MCF 10A (cell line): Measurements from ENCODE around the gene IL5RA. TPM values are rescaled to one million over a fixed set of nuclear protein-coding genes. Genes with fewer than 3 reads are reported as not detected.

ENCODE experiments used
- BruUV-seq: library from RNA; stranded (reverse); fragments of 400-500 nt; replicated peaks from 2 replicates; lab custom pipeline; 2021; lab: Mats Ljungman, UMichigan
- CTCF ChIA-PET: fragments of 300-600 bp; sonication (Branson Sonifier 250); formaldehyde crosslinking; extraction: SDS; loops from one replicate; lab custom pipeline; 2021; ENCODE audit warnings: antibody characterized with exemption, inconsistent platforms; lab: Yijun Ruan, JAX
- POLR2A ChIA-PET: fragments of 300-600, 350-650 bp; sonication (Branson Sonifier 250); formaldehyde crosslinking; extraction: SDS; loops from one replicate; lab custom pipeline; 2020; ENCODE audit warnings: antibody characterized with exemption, inconsistent platforms; lab: Yijun Ruan, JAX
- DNase-seq: peaks from one replicate; pipeline ENCODE4 v3.0.0-alpha.2; 2018; ENCODE audit not compliant: unreplicated experiment
- H3K27ac Mint-ChIP-seq: one replicate; pipeline ENCODE4 v1.8.0; 2022; ENCODE audit warnings: mild to moderate bottlenecking, low read depth, mixed read lengths; ENCODE audit not compliant: unreplicated experiment
- H3K27me3 Mint-ChIP-seq: one replicate; pipeline ENCODE4 v1.8.0; 2022; ENCODE audit warnings: mixed read lengths; ENCODE audit not compliant: insufficient read depth, unreplicated experiment
- H3K36me3 Mint-ChIP-seq: one replicate; pipeline ENCODE4 v1.8.0; 2022; ENCODE audit warnings: mild to moderate bottlenecking, moderate library complexity, mixed read lengths; ENCODE audit not compliant: insufficient read depth, unreplicated experiment
- H3K4me1 Mint-ChIP-seq: one replicate; pipeline ENCODE4 v1.8.0; 2022; ENCODE audit warnings: mixed read lengths; ENCODE audit not compliant: insufficient read depth, unreplicated experiment
- H3K4me3 Mint-ChIP-seq: one replicate; pipeline ENCODE4 v1.8.0; 2022; ENCODE audit warnings: mild to moderate bottlenecking, moderate library complexity, mixed read lengths; ENCODE audit not compliant: unreplicated experiment
- H3K9me3 Mint-ChIP-seq: one replicate; pipeline ENCODE4 v1.8.0; 2022; ENCODE audit warnings: mixed read lengths; ENCODE audit not compliant: unreplicated experiment
- CTCF ChIP-seq: fragments of 200-600 bp; IDR thresholded peaks from one replicate; pipeline ENCODE4 v1.8.0; 2022; ENCODE audit warnings: antibody characterized with exemption, mild to moderate bottlenecking; ENCODE audit not compliant: unreplicated experiment
- intact Hi-C: fragments of 100-400 bp; cut with micrococcal nuclease; formaldehyde crosslinking; loops from 2 replicates; pipeline ENCODE4 v1.14.1; 2022
- total RNA-seq: library from RNA; stranded (reverse); gene quantifications from 2 replicates; pipeline ENCODE4 v1.2.3, GENCODE V29; 2022

Gene IL5RA
- total RNA-seq, 1 experiment from 2014 or later: not detected

DNA sequence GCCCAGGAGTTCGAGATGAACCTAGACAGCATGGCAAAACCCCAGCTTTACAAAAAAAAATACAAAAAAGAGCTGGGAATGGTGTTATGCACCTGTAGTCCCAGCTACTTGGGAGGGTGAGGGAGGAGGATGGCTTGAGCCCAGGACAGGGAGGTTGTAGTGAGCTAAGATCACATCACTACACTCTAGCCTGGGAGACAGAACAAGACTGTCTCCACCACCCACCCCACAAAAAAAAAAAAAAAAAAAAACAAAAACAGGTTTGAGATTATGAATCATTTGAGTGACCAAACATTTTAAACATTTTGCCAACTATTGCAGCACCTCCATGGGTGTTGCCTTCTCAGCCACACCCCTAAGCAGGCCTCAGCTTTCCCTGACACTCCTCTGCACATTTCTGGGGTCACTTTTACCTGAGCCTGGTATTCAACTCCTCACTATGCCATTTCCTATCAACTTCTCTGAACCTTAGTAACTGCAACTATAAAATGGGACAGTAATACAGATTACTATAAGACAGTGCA is 41.8 kb downstream of the IL5RA start:
- no peaks in the 10 kb centered on the region for H3K36me3 Mint-ChIP-seq
- TF ChIP-seq CTCF: no peak
- intact Hi-C loops: loop anchor here (1.0 kb wide), 1 partner anchor 58 kb away; the partner anchor contains the start of gene TRNT1
- no peaks in the 10 kb centered on the region for H3K27me3 Mint-ChIP-seq
- peak; percentile 64 for DNase-seq
- ChIA-PET POLR2A (interaction anchor here (0.8 to 1.5 kb wide), 2 partner anchors 58 to 111 kb away, joined by 3 read pairs; partner anchors contain the start of genes CRBN and TRNT1), CTCF (interaction anchor here (0.7 to 0.8 kb wide), 2 partner anchors 9 to 38 kb away, joined by 3 read pairs; no protein-coding TSS in a partner anchor)
- no peak overlapping the region for H3K27ac Mint-ChIP-seq
- peaks cover 22% of the 10 kb centered on the region for H3K4me1 Mint-ChIP-seq
- no peaks in the 10 kb centered on the region for H3K9me3 Mint-ChIP-seq
- no TSS peak for BruUV-seq
- no peak overlapping the region for H3K4me3 Mint-ChIP-seq

DNA sequence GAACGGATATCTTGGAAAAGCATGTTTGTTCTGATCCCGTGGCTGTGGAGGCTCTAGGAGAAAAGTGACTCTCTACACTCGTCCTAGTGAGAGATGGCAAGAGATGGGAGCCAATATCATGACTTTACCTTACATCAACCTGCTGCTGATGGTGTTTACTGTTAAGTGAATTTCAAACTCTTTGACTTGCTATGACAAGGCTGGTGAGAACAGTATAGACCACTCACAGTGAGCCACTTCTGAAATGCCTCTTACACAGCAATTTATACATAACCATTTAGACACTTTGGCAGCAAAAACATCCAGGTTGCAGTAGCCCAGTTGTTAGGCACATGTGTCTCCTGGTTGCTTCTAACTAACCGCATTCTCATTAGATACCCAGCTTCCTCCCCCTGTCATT is 43.3 kb downstream of the IL5RA start:
- no peak overlapping the region for H3K4me3 Mint-ChIP-seq
- no peaks in the 10 kb centered on the region for H3K36me3 Mint-ChIP-seq
- ChIA-PET POLR2A (no interaction called here), CTCF (no interaction called here)
- peaks cover 22% of the 10 kb centered on the region for H3K4me1 Mint-ChIP-seq
- BruUV-seq: no TSS peak
- H3K9me3 Mint-ChIP-seq: no peaks in the 10 kb centered on the region
- no peak overlapping the region for H3K27ac Mint-ChIP-seq
- intact Hi-C loops: no loop called here
- H3K27me3 Mint-ChIP-seq: no peaks in the 10 kb centered on the region
- TF ChIP-seq CTCF: no peak
- DNase-seq: no peak

- no peaks in the 10 kb centered on the region for H3K9me3 Mint-ChIP-seq
- no peak overlapping the region for H3K27ac Mint-ChIP-seq
- H3K4me1 Mint-ChIP-seq: peaks cover 22% of the 10 kb centered on the region
- CTCF ChIA-PET: no interaction called here
- POLR2A ChIA-PET: interaction anchor here (0.7 kb wide), 1 partner anchor 166 kb away, joined by 3 read pairs; no protein-coding TSS in a partner anchor
- DNase-seq: no peak
- no peak for TF ChIP-seq CTCF
- no peaks in the 10 kb centered on the region for H3K27me3 Mint-ChIP-seq
- intact Hi-C loops: no loop called here
- H3K36me3 Mint-ChIP-seq: no peaks in the 10 kb centered on the region
- H3K4me3 Mint-ChIP-seq: no peak overlapping the region
- no TSS peak for BruUV-seq
Observed at GRCh38 chr3:3066378-3066777, 43.8 kb downstream of the IL5RA start.

GRCh38 chr3:3065876-3066275 is 44.3 kb downstream of the IL5RA start:
- BruUV-seq: no TSS peak
- POLR2A ChIA-PET: interaction anchor here (0.7 kb wide), 1 partner anchor 166 kb away, joined by 3 read pairs; no protein-coding TSS in a partner anchor
- DNase-seq: peak; percentile 19
- Mint-ChIP-seq H3K36me3 (no peaks in the 10 kb centered on the region), H3K9me3 (no peaks in the 10 kb centered on the region), H3K27me3 (no peaks in the 10 kb centered on the region), H3K4me1 (peaks cover 22% of the 10 kb centered on the region), H3K27ac (no peak overlapping the region), H3K4me3 (no peak overlapping the region)
- CTCF ChIA-PET: interaction anchor here (0.9 kb wide), 1 partner anchor 29 kb away, joined by 3 read pairs; no protein-coding TSS in a partner anchor
- no peak for TF ChIP-seq CTCF
- intact Hi-C loops: no loop called here
